Caco-2 (cell line): ENCODE results near the gene METTL21C. TPM values are rescaled to one million over a fixed set of nuclear protein-coding genes. Genes with fewer than 3 reads are reported as not detected.

Experiments
- BruUV-seq: library from RNA; stranded (reverse); fragments of 400-500 nt; replicated peaks from 2 replicates; lab custom pipeline; 2021; lab: Mats Ljungman, UMichigan
- CTCF ChIA-PET: fragments of 300-600 bp; sonication (Branson Sonifier 250); formaldehyde crosslinking; loops from one replicate; lab custom pipeline; 2022; ENCODE audit warnings: antibody characterized with exemption; lab: Charles Lee
- POLR2A ChIA-PET: fragments of 300-600 bp; sonication (Branson Sonifier 250); formaldehyde crosslinking; loops from one replicate; lab custom pipeline; 2022; ENCODE audit warnings: antibody characterized with exemption; lab: Charles Lee
- DNase-seq, 2 experiments: peaks; one replicate each; pipeline versions ENCODE4 v3.0.0 to v3.0.0-alpha.2; 2020 to 2022
- H3K27me3 ChIP-seq: replicated peaks from 2 replicates; pipeline ENCODE4 v1.6.0; 2011; ENCODE audit warnings: low read length; ENCODE audit not compliant: control insufficient read depth, insufficient read depth
- H3K36me3 ChIP-seq: 2 replicates; pipeline ENCODE4 v1.5.1; 2011; ENCODE audit warnings: low read length; ENCODE audit not compliant: control insufficient read depth, insufficient read depth
- H3K4me1 ChIP-seq: fragments of 250-450 bp; sonication (Bioruptor Pico); 2 replicates; pipeline ENCODE4 v1.5.1; 2020; ENCODE audit warnings: mild to moderate bottlenecking
- H3K4me3 ChIP-seq: 2 replicates; pipeline ENCODE4 v1.5.1; 2011; ENCODE audit warnings: low read depth, mild to moderate bottlenecking, control low read depth, low read length
- H3K9me3 ChIP-seq: fragments of 250-450 bp; sonication (Bioruptor Pico); 2 replicates; pipeline ENCODE4 v1.5.1; 2020; ENCODE audit warnings: mild to moderate bottlenecking, moderate library complexity
- H3K27ac Mint-ChIP-seq: one replicate; pipeline ENCODE4 v1.8.0; 2022; ENCODE audit warnings: mixed read lengths; ENCODE audit not compliant: unreplicated experiment
- H3K27me3 Mint-ChIP-seq: one replicate; pipeline ENCODE4 v1.8.0; 2022; ENCODE audit warnings: mixed read lengths; ENCODE audit not compliant: insufficient read depth, unreplicated experiment
- H3K36me3 Mint-ChIP-seq: one replicate; pipeline ENCODE4 v1.8.0; 2022; ENCODE audit warnings: mild to moderate bottlenecking, mixed read lengths; ENCODE audit not compliant: insufficient read depth, unreplicated experiment
- H3K4me1 Mint-ChIP-seq: one replicate; pipeline ENCODE4 v1.8.0; 2022; ENCODE audit warnings: low read depth, mixed read lengths; ENCODE audit not compliant: unreplicated experiment
- H3K4me3 Mint-ChIP-seq: one replicate; pipeline ENCODE4 v1.8.0; 2022; ENCODE audit warnings: mild to moderate bottlenecking, moderate library complexity, mixed read lengths; ENCODE audit not compliant: unreplicated experiment
- H3K9me3 Mint-ChIP-seq: one replicate; pipeline ENCODE4 v1.8.0; 2022; ENCODE audit warnings: mixed read lengths; ENCODE audit not compliant: unreplicated experiment
- intact Hi-C: fragments of 100-400 bp; cut with micrococcal nuclease; formaldehyde crosslinking; loops from one replicate; pipeline ENCODE4 v1.10.0; 2022; ENCODE audit not compliant: unreplicated experiment
- total RNA-seq: library from RNA; stranded (reverse); gene quantifications from 2 replicates; pipeline ENCODE4 v1.2.3, GENCODE V29; 2022
- TF ChIP-seq, protein P1 (sequence below), 2 experiments: fragments of 200-600 bp in 1 of 2; IDR thresholded peaks; 1 replicate in 1 of 2; 2 replicates in 1 of 2; pipeline versions ENCODE4 v1.5.1 to v1.8.0; 2011 to 2022; ENCODE audit warnings: antibody characterized with exemption in 1 of 2, control low read depth in 1 of 2, inconsistent platforms in 1 of 2, low read depth in 1 of 2, low read length in 1 of 2, mild to moderate bottlenecking in 1 of 2, moderate library complexity in 1 of 2; ENCODE audit not compliant: insufficient read depth in 1 of 2, severe bottlenecking in 1 of 2, unreplicated experiment in 1 of 2

The METTL21C gene
- total RNA-seq, 1 experiment from 2014 or later = not detected

DNA sequence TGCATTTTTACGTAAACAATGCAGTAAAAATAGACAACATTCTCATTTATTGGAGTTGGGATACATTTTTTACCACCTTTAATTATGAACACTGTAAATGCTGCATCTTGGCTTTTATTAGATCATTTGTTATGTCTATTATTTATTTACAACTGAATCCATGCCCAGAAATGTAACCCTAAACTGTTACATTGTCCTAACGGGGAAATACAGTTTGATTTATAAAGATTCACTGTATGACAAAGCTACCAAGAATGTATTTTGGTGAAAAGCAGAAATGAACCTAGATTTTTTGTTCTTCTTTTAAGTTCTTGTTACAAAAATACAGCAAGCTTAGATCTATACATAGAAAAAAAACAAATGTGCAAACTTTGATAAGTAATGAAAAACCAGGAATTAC lies 1.1 kb downstream of the METTL21C start:
- no TSS peak for BruUV-seq
- Histone ChIP-seq H3K4me1 (peaks cover 7% of the 10 kb centered on the region; the same call in 1 of the 2 replicates), H3K9me3 (peaks cover 6% of the 10 kb centered on the region), H3K4me3 (no peak overlapping the region), H3K36me3 (no peaks in the 10 kb centered on the region), H3K27me3 (no peaks in the 10 kb centered on the region)
- H3K9me3 Mint-ChIP-seq = peaks cover 12% of the 10 kb centered on the region
- H3K4me1 Mint-ChIP-seq = peaks cover 7% of the 10 kb centered on the region
- TF ChIP-seq, protein P1, sequence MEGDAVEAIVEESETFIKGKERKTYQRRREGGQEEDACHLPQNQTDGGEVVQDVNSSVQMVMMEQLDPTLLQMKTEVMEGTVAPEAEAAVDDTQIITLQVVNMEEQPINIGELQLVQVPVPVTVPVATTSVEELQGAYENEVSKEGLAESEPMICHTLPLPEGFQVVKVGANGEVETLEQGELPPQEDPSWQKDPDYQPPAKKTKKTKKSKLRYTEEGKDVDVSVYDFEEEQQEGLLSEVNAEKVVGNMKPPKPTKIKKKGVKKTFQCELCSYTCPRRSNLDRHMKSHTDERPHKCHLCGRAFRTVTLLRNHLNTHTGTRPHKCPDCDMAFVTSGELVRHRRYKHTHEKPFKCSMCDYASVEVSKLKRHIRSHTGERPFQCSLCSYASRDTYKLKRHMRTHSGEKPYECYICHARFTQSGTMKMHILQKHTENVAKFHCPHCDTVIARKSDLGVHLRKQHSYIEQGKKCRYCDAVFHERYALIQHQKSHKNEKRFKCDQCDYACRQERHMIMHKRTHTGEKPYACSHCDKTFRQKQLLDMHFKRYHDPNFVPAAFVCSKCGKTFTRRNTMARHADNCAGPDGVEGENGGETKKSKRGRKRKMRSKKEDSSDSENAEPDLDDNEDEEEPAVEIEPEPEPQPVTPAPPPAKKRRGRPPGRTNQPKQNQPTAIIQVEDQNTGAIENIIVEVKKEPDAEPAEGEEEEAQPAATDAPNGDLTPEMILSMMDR (IDR thresholded peaks at IDR 0.05; ENCODE audit: insufficient read depth in 1 of 2, low read depth in 1 of 2, low read length in 1 of 2, severe bottlenecking in 1 of 2, unreplicated experiment in 1 of 2) = no peak
- H3K27ac Mint-ChIP-seq = no peak overlapping the region
- peaks cover 9% of the 10 kb centered on the region for H3K36me3 Mint-ChIP-seq
- intact Hi-C loops = loop anchor here (2.0 kb wide), 1 partner anchor 31 kb away; no protein-coding TSS in a partner anchor
- no peak overlapping the region for H3K4me3 Mint-ChIP-seq
- no peaks in the 10 kb centered on the region for H3K27me3 Mint-ChIP-seq
- ChIA-PET CTCF (no interaction called here), POLR2A (no interaction called here)
- DNase-seq = no peak

GRCh38 chr13:102693250-102693649 lies 1.6 kb downstream of the METTL21C start:
- H3K4me3 Mint-ChIP-seq = no peak overlapping the region
- peaks cover 9% of the 10 kb centered on the region for H3K36me3 Mint-ChIP-seq
- H3K36me3 ChIP-seq = no peaks in the 10 kb centered on the region
- peaks cover 7% of the 10 kb centered on the region for H3K9me3 Mint-ChIP-seq
- H3K4me1 ChIP-seq = peaks cover 7% of the 10 kb centered on the region; the same call in 1 of the 2 replicates
- no peaks in the 10 kb centered on the region for H3K27me3 Mint-ChIP-seq
- H3K27ac Mint-ChIP-seq = no peak overlapping the region
- H3K9me3 ChIP-seq = peaks cover 1% of the 10 kb centered on the region; the same call in 1 of the 2 replicates
- ChIA-PET POLR2A (no interaction called here), CTCF (no interaction called here)
- BruUV-seq = no TSS peak
- intact Hi-C loops = loop anchor here (2.0 kb wide), 1 partner anchor 32 kb away; no protein-coding TSS in a partner anchor
- H3K27me3 ChIP-seq = no peaks in the 10 kb centered on the region
- H3K4me3 ChIP-seq = no peak overlapping the region
- DNase-seq = no peak
- TF ChIP-seq, protein P1 (IDR thresholded peaks at IDR 0.05; ENCODE audit: insufficient read depth in 1 of 2, low read depth in 1 of 2, low read length in 1 of 2, severe bottlenecking in 1 of 2, unreplicated experiment in 1 of 2) = no peak
- peaks cover 7% of the 10 kb centered on the region for H3K4me1 Mint-ChIP-seq

GRCh38 chr13:102692491-102692826 lies 2.4 kb downstream of the METTL21C start:
- H3K9me3 ChIP-seq = no peaks in the 10 kb centered on the region
- Mint-ChIP-seq H3K4me3 (no peak overlapping the region), H3K27ac (no peak overlapping the region), H3K4me1 (peaks cover 7% of the 10 kb centered on the region), H3K27me3 (no peaks in the 10 kb centered on the region), H3K9me3 (no peaks in the 10 kb centered on the region), H3K36me3 (peaks cover 7% of the 10 kb centered on the region)
- H3K27me3 ChIP-seq = no peaks in the 10 kb centered on the region
- no peak overlapping the region for H3K4me3 ChIP-seq
- no TSS peak for BruUV-seq
- ChIA-PET CTCF (no interaction called here), POLR2A (no interaction called here)
- DNase-seq = no peak
- intact Hi-C loops = loop anchor here (2.0 kb wide), 1 partner anchor 32 kb away; no protein-coding TSS in a partner anchor
- TF ChIP-seq, protein P1 (IDR thresholded peaks at IDR 0.05; ENCODE audit: insufficient read depth in 1 of 2, low read depth in 1 of 2, low read length in 1 of 2, severe bottlenecking in 1 of 2, unreplicated experiment in 1 of 2) = no peak
- H3K36me3 ChIP-seq = no peaks in the 10 kb centered on the region
- peaks cover 7% of the 10 kb centered on the region; the same call in 1 of the 2 replicates for H3K4me1 ChIP-seq
